ENCODE data around the gene LTC4S. TPM values are rescaled to one million over a fixed set of nuclear protein-coding genes. Genes with fewer than 3 reads are reported as not detected.

LTC4S gene
- total RNA-seq, 2 experiments from 2014 or later, result 2.1 to 3.3 TPM

DNA sequence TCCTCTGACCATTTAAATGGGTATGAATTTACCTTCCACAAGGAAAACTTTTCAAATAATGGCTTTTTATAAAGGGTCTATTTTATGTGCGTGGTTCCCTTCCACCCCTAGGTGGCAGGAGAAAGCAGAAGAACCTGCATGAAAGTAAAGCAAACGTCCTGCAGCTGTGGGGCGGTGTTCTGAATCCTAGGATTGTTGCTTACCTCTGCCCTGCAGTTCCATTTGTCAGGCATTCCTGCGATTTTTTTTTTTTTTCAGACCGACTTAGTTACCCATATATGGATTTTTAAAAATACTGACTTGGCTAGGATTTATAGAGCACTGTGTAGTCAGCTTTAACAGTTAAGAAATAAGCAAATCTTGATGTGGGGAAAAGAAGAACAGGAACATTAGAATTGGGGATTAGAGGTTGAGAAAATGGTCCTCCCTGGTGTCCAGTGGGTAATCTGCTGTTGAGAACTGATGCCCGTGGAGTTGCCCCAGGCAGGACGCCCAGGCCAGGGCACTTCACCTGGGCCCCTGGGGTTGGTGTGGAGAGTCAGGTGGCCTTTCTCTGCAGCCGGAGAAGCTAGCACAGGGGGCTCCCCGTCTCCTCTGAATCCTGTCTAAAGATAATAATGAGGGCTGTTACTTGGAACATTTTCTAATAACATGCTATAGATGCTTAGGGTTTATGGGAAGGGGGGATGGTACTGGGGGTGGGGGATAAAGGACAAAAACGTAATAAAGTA lies 30.4 kb upstream of the LTC4S start:
- CTCF ChIA-PET, result interaction anchor here (0.5 to 4.0 kb wide), 26 partner anchors 8 to 1512 kb away, joined by 3 to 32 read pairs (median 4); partner anchors contain the start of genes LTC4S, MAML1 and RUFY1
- DNase-seq, result peak; percentile 54
- peaks cover 30% of the 10 kb centered on the region for H3K36me3 Mint-ChIP-seq (ENCODE audit: low read depth)
- POLR2A ChIA-PET, result interaction anchor here (0.6 to 2.0 kb wide), 9 partner anchors 13 to 140 kb away, joined by 3 to 7 read pairs (median 3); partner anchors contain the start of genes HNRNPH1 and MAML1
- peaks cover 55% of the 10 kb centered on the region for H3K4me1 Mint-ChIP-seq
- H3K27ac Mint-ChIP-seq, result no peak overlapping the region
- no peak overlapping the region for H3K4me3 Mint-ChIP-seq
- no peaks in the 10 kb centered on the region for H3K9me3 Mint-ChIP-seq
- H3K27me3 Mint-ChIP-seq, result no peaks in the 10 kb centered on the region

DNA sequence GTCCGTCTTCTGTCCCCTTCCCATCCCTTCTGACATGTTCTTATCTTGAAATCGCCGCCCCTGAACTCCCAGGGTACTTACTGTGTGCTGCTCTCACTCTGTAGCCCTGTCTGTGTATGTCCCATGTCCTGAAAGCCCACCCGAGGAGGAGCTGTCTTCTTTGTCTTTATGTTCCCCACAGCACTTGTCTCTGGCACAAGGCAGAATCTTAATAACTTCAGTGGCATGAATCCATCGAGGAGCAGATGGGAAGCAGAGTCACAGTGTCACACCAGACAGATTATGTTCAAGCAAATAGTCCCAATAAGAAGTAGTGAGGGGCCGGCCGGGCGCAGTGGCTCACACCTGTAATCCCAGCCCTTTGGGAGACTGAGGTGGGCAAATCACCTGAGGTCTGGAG lies 29.7 kb upstream of the LTC4S start:
- H3K4me3 Mint-ChIP-seq, result no peak overlapping the region
- H3K9me3 Mint-ChIP-seq, result no peaks in the 10 kb centered on the region
- no peak overlapping the region for H3K27ac Mint-ChIP-seq
- no peak for DNase-seq
- H3K27me3 Mint-ChIP-seq, result no peaks in the 10 kb centered on the region
- H3K36me3 Mint-ChIP-seq (ENCODE audit: low read depth), result peaks cover 35% of the 10 kb centered on the region
- peaks cover 53% of the 10 kb centered on the region for H3K4me1 Mint-ChIP-seq
- POLR2A ChIA-PET, result interaction anchor here (0.8 to 1.8 kb wide), 4 partner anchors 32 to 141 kb away, joined by 3 to 7 read pairs (median 4); partner anchors contain the start of genes HNRNPH1 and MAML1
- CTCF ChIA-PET, result interaction anchor here (0.6 to 4.0 kb wide), 9 partner anchors 11 to 1513 kb away, joined by 3 to 32 read pairs (median 5); partner anchors contain the start of gene LTC4S

DNA sequence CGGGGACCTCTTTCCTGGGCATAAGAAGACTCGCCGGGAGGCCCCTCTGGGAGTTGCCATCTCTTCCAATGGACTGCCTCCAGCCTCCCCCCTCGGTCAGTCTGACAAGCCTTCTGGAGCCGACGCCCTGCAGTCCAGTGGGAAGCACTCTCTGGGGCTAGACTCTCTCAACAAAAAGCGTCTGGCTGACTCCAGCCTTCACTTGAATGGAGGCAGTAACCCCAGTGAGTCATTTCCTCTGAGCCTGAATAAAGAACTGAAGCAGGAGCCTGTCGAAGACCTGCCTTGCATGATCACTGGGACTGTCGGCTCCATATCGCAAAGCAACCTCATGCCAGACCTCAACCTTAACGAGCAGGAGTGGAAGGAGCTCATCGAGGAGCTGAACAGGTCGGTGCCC lies 28.4 kb upstream of the LTC4S start:
- CTCF ChIA-PET, result interaction anchor here (4.0 kb wide), 1 partner anchor 12 kb away, joined by 32 read pairs; no protein-coding TSS in a partner anchor
- no peaks in the 10 kb centered on the region for H3K27me3 Mint-ChIP-seq
- H3K27ac Mint-ChIP-seq, result no peak overlapping the region
- H3K4me1 Mint-ChIP-seq, result peaks cover 39% of the 10 kb centered on the region
- H3K9me3 Mint-ChIP-seq, result no peaks in the 10 kb centered on the region
- peaks cover 43% of the 10 kb centered on the region for H3K36me3 Mint-ChIP-seq (ENCODE audit: low read depth)
- POLR2A ChIA-PET, result no interaction called here
- DNase-seq, result no peak
- H3K4me3 Mint-ChIP-seq, result no peak overlapping the region

DNA sequence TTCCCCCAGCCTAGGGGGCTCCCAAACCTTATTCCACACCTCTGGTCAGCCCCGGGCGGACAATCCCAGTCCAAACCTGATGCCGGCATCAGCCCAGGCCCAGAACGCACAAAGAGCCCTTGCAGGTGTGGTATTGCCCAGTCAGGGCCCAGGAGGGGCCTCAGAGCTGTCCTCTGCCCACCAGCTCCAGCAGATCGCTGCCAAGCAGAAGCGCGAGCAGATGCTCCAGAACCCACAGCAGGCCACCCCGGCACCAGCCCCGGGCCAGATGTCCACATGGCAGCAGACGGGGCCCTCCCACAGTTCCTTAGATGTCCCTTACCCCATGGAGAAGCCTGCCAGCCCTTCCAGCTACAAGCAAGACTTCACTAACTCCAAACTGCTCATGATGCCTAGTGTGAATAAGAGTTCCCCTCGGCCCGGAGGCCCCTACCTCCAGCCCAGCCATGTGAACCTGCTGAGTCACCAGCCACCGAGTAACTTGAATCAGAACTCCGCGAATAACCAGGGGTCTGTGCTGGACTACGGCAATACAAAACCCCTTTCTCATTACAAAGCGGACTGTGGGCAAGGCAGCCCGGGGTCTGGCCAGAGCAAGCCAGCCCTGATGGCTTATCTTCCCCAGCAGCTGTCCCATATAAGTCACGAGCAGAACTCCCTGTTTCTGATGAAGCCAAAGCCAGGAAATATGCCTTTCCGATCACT lies 27.6 kb upstream of the LTC4S start:
- H3K9me3 Mint-ChIP-seq, result no peaks in the 10 kb centered on the region
- peaks cover 51% of the 10 kb centered on the region for H3K36me3 Mint-ChIP-seq (ENCODE audit: low read depth)
- ChIA-PET CTCF (interaction anchor here (1.7 kb wide), 1 partner anchor 56 kb away, joined by 4 read pairs; no protein-coding TSS in a partner anchor), POLR2A (no interaction called here)
- H3K4me1 Mint-ChIP-seq, result peaks cover 37% of the 10 kb centered on the region
- no peak overlapping the region for H3K4me3 Mint-ChIP-seq
- H3K27me3 Mint-ChIP-seq, result no peaks in the 10 kb centered on the region
- no peak overlapping the region for H3K27ac Mint-ChIP-seq
- no peak for DNase-seq

DNA sequence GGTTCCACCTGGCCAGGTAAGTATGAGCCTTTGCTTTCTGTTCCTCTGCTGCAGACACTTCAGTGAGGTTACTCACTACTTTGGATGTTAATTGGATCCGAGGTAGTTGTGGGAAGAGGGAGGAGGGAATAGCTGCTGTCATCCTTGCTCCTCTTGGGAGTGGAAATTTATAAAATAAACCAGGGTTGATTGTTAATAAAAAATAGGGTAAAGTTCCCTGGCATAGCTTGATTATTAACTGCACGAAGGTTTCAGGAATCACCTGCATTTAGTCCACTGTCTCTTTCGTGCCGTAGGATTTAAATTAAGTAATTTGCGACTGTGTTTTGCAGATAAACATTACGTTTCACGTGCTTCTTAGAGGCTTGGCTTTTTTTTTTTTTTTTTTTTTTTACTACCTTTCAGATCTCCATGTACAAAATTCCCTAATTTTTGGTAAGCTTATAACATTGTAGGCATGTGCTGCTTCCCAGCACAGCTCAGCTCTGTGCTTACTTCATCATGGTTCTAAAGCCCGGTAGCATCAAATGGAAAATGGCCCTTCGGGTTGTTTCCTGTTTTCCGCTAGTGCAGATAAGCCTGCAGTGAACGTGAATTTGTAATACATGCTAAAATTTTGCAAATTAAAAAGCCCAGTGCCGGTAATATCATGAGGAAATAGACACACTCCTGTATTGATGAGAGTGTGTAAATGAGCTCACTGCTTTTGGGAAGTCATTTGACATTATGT lies 26.9 kb upstream of the LTC4S start:
- Mint-ChIP-seq H3K9me3 (no peaks in the 10 kb centered on the region), H3K36me3 (ENCODE audit: low read depth) (peaks cover 56% of the 10 kb centered on the region), H3K4me1 (peaks cover 31% of the 10 kb centered on the region), H3K27ac (no peak overlapping the region), H3K27me3 (no peaks in the 10 kb centered on the region), H3K4me3 (no peak overlapping the region)
- CTCF ChIA-PET, result interaction anchor here (0.9 to 1.7 kb wide), 2 partner anchors 11 to 55 kb away, joined by 4 to 6 read pairs; no protein-coding TSS in a partner anchor
- POLR2A ChIA-PET, result interaction anchor here (1.3 kb wide), 1 partner anchor 89 kb away, joined by 3 read pairs; no protein-coding TSS in a partner anchor
- no peak for DNase-seq

DNA sequence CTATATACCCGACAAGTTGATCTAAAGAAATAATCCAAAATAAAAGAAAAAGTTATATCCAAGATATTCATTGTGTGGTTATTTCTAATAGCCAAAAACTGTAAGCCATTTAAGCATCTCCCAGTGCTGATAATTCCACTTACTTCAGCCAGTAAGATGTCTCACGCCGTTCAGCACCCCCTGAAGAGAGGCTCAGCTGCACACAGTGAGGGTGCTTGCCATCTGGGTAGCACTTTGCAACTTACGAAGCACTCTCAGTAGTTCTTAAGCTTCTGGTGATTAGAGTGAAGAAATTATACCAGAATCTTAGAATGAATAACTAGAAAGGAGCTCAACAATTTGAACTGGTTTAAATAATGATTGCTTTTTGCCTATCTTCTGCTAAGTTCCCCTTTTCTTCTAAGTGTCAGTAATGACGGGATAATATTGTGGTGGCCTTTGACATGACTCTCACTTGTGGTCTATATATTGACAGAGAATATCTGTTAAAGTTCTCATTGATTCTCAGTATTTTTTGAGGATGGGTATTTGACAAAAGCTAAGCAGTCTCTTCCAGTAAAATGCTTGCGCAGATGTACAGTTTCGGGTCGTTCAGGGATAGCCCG lies 26.2 kb upstream of the LTC4S start:
- Mint-ChIP-seq H3K4me1 (peaks cover 24% of the 10 kb centered on the region), H3K4me3 (no peak overlapping the region), H3K9me3 (no peaks in the 10 kb centered on the region), H3K27me3 (no peaks in the 10 kb centered on the region), H3K27ac (no peak overlapping the region), H3K36me3 (ENCODE audit: low read depth) (peaks cover 61% of the 10 kb centered on the region)
- ChIA-PET CTCF (interaction anchor here (0.9 to 1.7 kb wide), 3 partner anchors 10 to 55 kb away, joined by 4 to 6 read pairs (median 4); no protein-coding TSS in a partner anchor), POLR2A (interaction anchor here (1.3 kb wide), 1 partner anchor 90 kb away, joined by 3 read pairs; no protein-coding TSS in a partner anchor)
- DNase-seq, result no peak

DNA sequence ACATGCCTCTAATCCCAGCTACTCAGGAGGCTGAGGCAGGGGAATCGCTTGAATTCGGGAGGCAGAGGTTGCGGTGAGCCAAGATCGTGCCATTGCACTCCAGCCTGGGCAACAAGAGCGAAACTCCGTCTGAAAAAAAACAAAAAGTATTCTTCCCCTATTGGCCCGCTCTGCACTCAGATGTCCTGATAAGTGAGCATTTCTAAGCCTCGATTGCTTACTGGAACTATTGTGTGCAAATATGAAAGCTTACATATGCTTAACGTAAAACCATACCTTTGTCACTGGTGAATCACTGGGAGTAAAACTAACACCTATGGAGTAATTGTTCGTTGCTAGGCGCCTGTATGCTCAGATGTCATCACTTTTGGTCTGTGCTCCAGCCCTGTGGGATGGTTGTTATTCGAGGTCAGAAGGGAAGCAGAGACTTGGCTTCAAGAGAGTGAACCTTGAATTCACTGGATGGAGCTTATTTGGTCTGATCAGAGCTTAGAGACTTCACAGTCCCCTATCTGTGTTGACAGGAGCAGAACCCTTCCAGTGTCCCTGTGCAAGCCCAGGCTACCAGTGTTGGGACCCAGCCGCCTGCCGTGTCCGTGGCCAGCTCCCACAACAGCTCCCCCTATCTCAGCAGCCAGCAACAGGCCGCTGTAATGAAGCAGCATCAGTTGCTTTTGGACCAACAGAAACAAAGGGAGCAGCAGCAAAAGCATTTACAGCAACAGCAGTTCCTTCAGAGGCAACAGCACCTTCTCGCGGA lies 25.3 kb upstream of the LTC4S start:
- Mint-ChIP-seq H3K27me3 (no peaks in the 10 kb centered on the region), H3K27ac (no peak overlapping the region), H3K4me3 (no peak overlapping the region), H3K36me3 (ENCODE audit: low read depth) (peaks cover 70% of the 10 kb centered on the region), H3K9me3 (no peaks in the 10 kb centered on the region), H3K4me1 (peaks cover 15% of the 10 kb centered on the region)
- CTCF ChIA-PET, result interaction anchor here (1.4 kb wide), 1 partner anchor 9 kb away, joined by 4 read pairs; no protein-coding TSS in a partner anchor
- DNase-seq, result no peak
- POLR2A ChIA-PET, result interaction anchor here (1.3 kb wide), 1 partner anchor 91 kb away, joined by 3 read pairs; no protein-coding TSS in a partner anchor

DNA sequence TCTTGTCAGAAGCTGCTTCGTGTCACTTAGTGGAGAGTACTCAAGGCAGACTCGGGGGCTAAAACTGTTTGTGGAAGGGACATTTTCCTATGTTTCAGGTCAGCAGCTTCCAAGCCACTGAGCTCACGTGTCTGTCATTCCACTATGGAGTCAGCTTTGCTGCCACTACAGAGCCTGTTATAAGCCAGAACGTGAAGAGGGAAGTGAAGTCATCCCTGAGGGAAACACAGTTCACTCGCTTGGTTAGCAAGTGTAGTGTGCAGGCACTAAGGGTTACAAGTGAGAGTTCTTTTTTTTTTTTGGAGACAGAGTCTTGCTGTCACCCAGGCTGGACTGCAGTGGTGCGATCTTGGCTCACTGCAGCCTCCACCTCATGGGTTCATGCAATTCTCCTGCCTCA lies 24.5 kb upstream of the LTC4S start:
- Mint-ChIP-seq H3K27ac (no peak overlapping the region), H3K4me3 (no peak overlapping the region), H3K4me1 (peaks cover 12% of the 10 kb centered on the region), H3K36me3 (ENCODE audit: low read depth) (peaks cover 77% of the 10 kb centered on the region), H3K9me3 (no peaks in the 10 kb centered on the region), H3K27me3 (no peaks in the 10 kb centered on the region)
- ChIA-PET POLR2A (no interaction called here), CTCF (no interaction called here)
- no peak for DNase-seq

DNA sequence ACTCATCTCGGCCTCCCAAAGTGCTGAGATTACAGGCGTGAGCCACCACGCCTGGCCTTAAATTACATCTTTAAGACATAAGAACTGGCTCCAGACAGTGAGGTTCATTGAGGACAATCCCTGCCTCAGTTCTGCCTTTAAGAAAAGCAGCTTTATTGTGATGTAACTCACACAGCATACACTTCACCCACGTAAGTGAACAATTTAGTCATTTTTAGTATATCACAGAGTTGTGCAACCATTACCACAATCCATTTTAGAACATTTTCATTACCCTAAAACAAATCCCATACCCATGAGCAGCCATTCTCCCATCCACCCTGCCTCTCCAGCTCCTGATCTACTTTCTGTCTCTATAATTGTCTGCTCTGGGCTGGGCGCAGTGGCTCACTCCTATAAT lies 24.0 kb upstream of the LTC4S start:
- Mint-ChIP-seq H3K36me3 (ENCODE audit: low read depth) (peaks cover 79% of the 10 kb centered on the region), H3K9me3 (no peaks in the 10 kb centered on the region), H3K4me3 (no peak overlapping the region), H3K27me3 (no peaks in the 10 kb centered on the region), H3K4me1 (peaks cover 12% of the 10 kb centered on the region), H3K27ac (no peak overlapping the region)
- ChIA-PET POLR2A (no interaction called here), CTCF (no interaction called here)
- no peak for DNase-seq

DNA sequence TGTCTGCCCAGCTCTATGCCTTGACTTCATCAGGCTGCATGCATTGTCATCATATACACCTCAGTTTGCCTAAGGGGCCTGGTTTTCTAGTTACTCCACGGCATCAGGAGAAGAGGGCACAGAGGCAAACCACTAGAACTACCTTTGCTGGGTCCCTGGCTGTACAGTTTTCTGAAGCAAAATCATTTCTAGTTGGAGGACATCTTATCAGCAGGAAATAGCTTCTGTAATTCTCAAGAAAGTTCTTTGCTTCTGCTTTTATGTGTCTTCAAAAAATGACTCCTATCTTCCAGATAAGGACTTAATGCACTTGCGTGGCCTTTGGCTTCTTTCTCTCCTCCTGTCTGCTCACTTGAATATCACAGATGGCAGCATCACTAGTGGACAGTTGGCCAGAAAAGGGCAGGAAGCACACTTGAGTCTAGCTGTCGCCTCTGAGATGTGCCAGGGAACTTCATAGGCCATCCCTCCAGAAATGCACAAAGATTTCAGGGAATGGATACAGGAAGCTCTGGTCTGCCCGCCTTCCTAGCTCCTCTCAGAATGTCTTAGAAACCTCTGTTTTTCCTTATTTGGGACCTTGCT lies 22.4 kb upstream of the LTC4S start:
- H3K9me3 Mint-ChIP-seq, result no peaks in the 10 kb centered on the region
- H3K4me1 Mint-ChIP-seq, result peaks cover 3% of the 10 kb centered on the region
- no peak overlapping the region for H3K27ac Mint-ChIP-seq
- CTCF ChIA-PET, result interaction anchor here (1.9 kb wide), 1 partner anchor 9 kb away, joined by 13 read pairs; no protein-coding TSS in a partner anchor
- no peaks in the 10 kb centered on the region for H3K27me3 Mint-ChIP-seq
- DNase-seq, result no peak
- no peak overlapping the region for H3K4me3 Mint-ChIP-seq
- POLR2A ChIA-PET, result no interaction called here
- peaks cover 67% of the 10 kb centered on the region for H3K36me3 Mint-ChIP-seq (ENCODE audit: low read depth)

DNA sequence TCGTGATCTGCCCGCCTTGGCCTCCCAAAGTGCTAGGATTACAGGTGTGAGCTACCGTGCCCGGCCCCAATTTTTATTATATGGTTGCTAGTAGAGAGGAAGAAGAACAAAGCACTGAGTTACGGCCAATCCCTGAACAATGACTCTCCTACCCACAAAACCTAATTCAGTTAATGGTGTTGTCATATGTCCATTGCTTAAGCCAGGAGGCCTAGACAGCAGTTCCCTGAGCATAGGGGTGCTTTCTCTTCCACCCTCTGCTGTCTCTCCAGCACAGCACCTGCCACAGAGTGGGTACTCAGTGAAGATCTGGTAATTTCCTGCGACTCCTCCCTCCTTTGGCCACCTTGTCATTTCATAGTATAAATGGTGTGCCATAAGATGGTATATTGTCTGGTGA lies 21.4 kb upstream of the LTC4S start:
- ChIA-PET CTCF (no interaction called here), POLR2A (no interaction called here)
- Mint-ChIP-seq H3K27me3 (no peaks in the 10 kb centered on the region), H3K27ac (no peak overlapping the region), H3K9me3 (no peaks in the 10 kb centered on the region), H3K36me3 (ENCODE audit: low read depth) (peaks cover 62% of the 10 kb centered on the region), H3K4me3 (no peak overlapping the region), H3K4me1 (peaks cover 3% of the 10 kb centered on the region)
- DNase-seq, result no peak

DNA sequence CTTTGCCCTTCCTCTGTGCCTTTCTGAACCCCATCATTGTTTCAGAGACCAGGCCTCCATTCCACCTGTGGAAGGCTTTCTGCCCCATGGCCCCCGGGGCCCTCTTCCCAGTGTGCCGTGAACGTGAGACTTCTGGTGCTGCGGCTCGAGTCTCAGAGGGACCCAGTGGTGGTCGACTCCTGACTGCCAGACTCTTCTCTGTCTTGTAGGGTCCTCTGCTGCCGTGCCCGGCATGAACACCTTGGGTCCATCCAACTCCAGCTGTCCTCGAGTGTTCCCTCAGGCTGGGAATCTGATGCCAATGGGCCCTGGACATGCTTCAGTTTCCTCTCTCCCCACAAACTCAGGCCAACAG lies 20.1 kb upstream of the LTC4S start:
- no peak for DNase-seq
- Mint-ChIP-seq H3K36me3 (ENCODE audit: low read depth) (peaks cover 60% of the 10 kb centered on the region), H3K4me3 (no peak overlapping the region), H3K9me3 (no peaks in the 10 kb centered on the region), H3K27me3 (no peaks in the 10 kb centered on the region), H3K27ac (no peak overlapping the region), H3K4me1 (no peaks in the 10 kb centered on the region)
- CTCF ChIA-PET, result no interaction called here
- POLR2A ChIA-PET, result no interaction called here

Data from activated CD4-positive, alpha-beta memory T cell treated with anti-CD3 and anti-CD28 coated beads, Interleukin-2, amount 10 ng/mL, durations not matched to agents 7 days and 5 days (primary cell).